Measurements from ENCODE around the gene RETREG2.

RETREG2 gene

GRCh38 chr2:219174801-219175200 is 3.3 kb upstream of the RETREG2 start:
- Mint-ChIP-seq H3K36me3 (ENCODE audit: low read depth) (peaks cover 29% of the 10 kb centered on the region), H3K9me3 (no peaks in the 10 kb centered on the region), H3K4me3 (peak overlapping the region; percentile 57 to 81 (median 72)), H3K4me1 (peaks cover 36% of the 10 kb centered on the region), H3K27ac (no peak overlapping the region), H3K27me3 (ENCODE audit: low read depth) (no peaks in the 10 kb centered on the region)
- no peak for TF ChIP-seq CTCF (IDR thresholded peaks at IDR 0.05; ENCODE audit: unreplicated experiment in 3 of 3)

GRCh38 chr2:219175486-219175885 is 2.6 kb upstream of the RETREG2 start:
- peak overlapping the region; percentile 97 to 100 (median 99) for H3K4me3 Mint-ChIP-seq
- peaks cover 37% of the 10 kb centered on the region for H3K4me1 Mint-ChIP-seq
- no peaks in the 10 kb centered on the region for H3K27me3 Mint-ChIP-seq (ENCODE audit: low read depth)
- H3K9me3 Mint-ChIP-seq, result no peaks in the 10 kb centered on the region
- no peak for TF ChIP-seq CTCF (IDR thresholded peaks at IDR 0.05; ENCODE audit: unreplicated experiment in 3 of 3)
- H3K27ac Mint-ChIP-seq, result peak overlapping the region in 2 of 3 experiments; percentile 60 to 99
- H3K36me3 Mint-ChIP-seq (ENCODE audit: low read depth), result peaks cover 29% of the 10 kb centered on the region

DNA sequence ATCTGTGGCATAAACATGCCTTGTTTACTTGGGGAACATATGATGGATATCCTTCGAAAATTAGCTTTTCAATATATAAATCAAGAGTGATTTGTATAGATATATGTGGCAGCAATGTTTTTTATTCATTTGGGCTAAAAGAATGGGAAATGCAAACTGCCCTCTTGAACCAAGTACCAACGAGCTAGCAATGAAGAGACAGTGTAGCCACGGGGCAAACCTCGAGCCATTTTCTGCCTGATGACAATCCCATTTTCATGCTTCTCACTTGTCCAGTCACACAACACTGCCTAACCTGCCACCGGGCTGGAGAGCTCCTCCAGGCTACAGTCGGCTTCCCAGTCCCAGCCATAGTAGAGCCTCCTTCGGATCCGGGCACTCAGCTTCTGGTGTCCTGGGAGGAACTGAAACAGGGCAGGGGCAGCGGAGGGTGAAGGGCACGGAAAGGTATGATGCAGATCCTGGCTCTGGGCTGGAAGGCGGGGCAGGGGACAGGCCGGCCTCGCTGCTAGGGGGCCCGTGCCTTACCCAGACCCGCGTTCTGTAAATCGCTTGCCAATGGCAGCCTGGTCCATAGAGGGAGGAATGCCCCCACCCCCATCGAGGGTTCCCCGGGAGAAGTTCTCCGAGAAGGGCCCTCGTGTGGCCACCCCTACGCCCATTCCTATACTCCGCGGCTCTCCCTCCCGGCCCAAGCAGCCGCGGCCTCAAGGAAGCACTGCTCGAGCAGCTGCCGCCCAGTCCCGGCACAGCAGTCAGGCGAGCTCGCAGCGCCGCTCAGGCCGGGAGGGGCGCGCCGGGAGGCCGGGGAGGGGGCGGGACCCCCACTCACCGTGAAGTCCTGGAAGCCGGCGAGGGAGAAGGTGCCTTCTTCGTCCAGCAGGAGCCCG is 1.9 kb upstream of the RETREG2 start:
- no peaks in the 10 kb centered on the region for H3K9me3 Mint-ChIP-seq

GRCh38 chr2:219176818-219177551 is 1.1 kb upstream of the RETREG2 start, which contains the start of gene CNPPD1:
Gene CNPPD1 (minus strand): TSS chr2:219176925. CDS start chr2:219176828, 97 bp downstream.
- H3K27me3 Mint-ChIP-seq (ENCODE audit: low read depth), result no peaks in the 10 kb centered on the region
- peaks cover 34% of the 10 kb centered on the region for H3K4me1 Mint-ChIP-seq
- no peaks in the 10 kb centered on the region for H3K9me3 Mint-ChIP-seq
- H3K36me3 Mint-ChIP-seq (ENCODE audit: low read depth), result peaks cover 34% of the 10 kb centered on the region
- H3K4me3 Mint-ChIP-seq, result peak within 1 kb of the TSS; percentile 97 to 100 (median 99)
- no peak for TF ChIP-seq CTCF (IDR thresholded peaks at IDR 0.05; ENCODE audit: unreplicated experiment in 3 of 3)
- H3K27ac Mint-ChIP-seq, result peak within 1 kb of the TSS; percentile 99 to 100 (median 100)

More for the DNA sequence above, 1.9 kb upstream of the RETREG2 start:
- peaks cover 39% of the 10 kb centered on the region for H3K4me1 Mint-ChIP-seq
- TF ChIP-seq CTCF (IDR thresholded peaks at IDR 0.05; ENCODE audit: unreplicated experiment in 3 of 3), result peak in 2 of 3 experiments; percentile 22 to 29
- H3K4me3 Mint-ChIP-seq, result peak overlapping the region; percentile 97 to 100 (median 99)
- no peaks in the 10 kb centered on the region for H3K27me3 Mint-ChIP-seq (ENCODE audit: low read depth)
- peak overlapping the region; percentile 60 to 99 (median 88) for H3K27ac Mint-ChIP-seq
- peaks cover 35% of the 10 kb centered on the region for H3K36me3 Mint-ChIP-seq (ENCODE audit: low read depth)

- Mint-ChIP-seq H3K9me3 (no peaks in the 10 kb centered on the region), H3K27ac (peak overlapping the region; percentile 82 to 97 (median 83)), H3K27me3 (ENCODE audit: low read depth) (peaks cover 3% of the 10 kb centered on the region), H3K4me1 (peaks cover 34% of the 10 kb centered on the region), H3K36me3 (ENCODE audit: low read depth) (peaks cover 40% of the 10 kb centered on the region), H3K4me3 (peak overlapping the region; percentile 87 to 99 (median 96))
- TF ChIP-seq CTCF (IDR thresholded peaks at IDR 0.05; ENCODE audit: unreplicated experiment in 3 of 3), result no peak
These were observed 501 bp downstream of the RETREG2 start for GRCh38 chr2:219178377-219179175.

Data from nephron (organoid).